BE2C (cell line): ENCODE results near the gene BATF.

Experiments used
- DNase-seq: peaks from one replicate; pipeline ENCODE4 v3.0.0-alpha.2; 2020
- H3K27me3 ChIP-seq: fragments of 250-450 bp; sonication (Bioruptor Pico); 2 replicates; pipeline ENCODE4 v1.5.1; 2020; ENCODE audit warnings: mild to moderate bottlenecking
- H3K36me3 ChIP-seq: fragments of 250-450 bp; sonication (Bioruptor Pico); 2 replicates; pipeline ENCODE4 v1.5.1; 2020; ENCODE audit warnings: mild to moderate bottlenecking
- H3K4me1 ChIP-seq: fragments of 250-450 bp; sonication (Bioruptor Pico); 2 replicates; pipeline ENCODE4 v1.5.1; 2020
- H3K4me3 ChIP-seq: 2 replicates; pipeline ENCODE4 v1.5.1; 2011; ENCODE audit warnings: low read depth, low read length
- H3K9me3 ChIP-seq: fragments of 250-450 bp; sonication (Bioruptor Pico); 2 replicates; pipeline ENCODE4 v1.5.1; 2020
- TF ChIP-seq, protein P1 (sequence below): IDR thresholded peaks from 2 replicates; pipeline ENCODE4 v1.5.1; 2012; ENCODE audit warnings: mild to moderate bottlenecking, low read depth, low read length

BATF gene

DNA sequence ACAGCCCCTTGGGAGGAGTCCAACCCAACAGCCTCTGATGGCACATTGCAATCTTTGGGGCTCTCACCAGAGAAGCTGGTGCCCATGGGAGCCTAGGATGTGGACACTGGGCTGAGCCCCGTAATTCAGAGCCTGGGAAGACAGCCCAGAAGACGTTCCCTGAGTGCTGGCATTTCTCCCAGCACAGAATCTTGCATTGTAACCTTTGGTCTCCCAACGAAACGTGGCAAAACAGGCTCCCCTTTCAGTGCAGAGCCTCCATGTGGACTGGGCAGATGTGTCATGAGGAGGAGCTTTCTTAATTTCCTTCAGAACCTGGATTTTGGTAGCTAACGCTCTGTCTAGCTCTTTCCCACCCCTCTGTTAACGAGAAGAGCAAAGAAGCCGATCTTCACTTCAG lies 26.3 kb downstream of the BATF start:
- no peak for DNase-seq
- Histone ChIP-seq H3K4me3 (no peak overlapping the region), H3K36me3 (no peaks in the 10 kb centered on the region), H3K4me1 (no peaks in the 10 kb centered on the region), H3K27me3 (no peaks in the 10 kb centered on the region), H3K9me3 (no peaks in the 10 kb centered on the region)
- TF ChIP-seq, protein P1, sequence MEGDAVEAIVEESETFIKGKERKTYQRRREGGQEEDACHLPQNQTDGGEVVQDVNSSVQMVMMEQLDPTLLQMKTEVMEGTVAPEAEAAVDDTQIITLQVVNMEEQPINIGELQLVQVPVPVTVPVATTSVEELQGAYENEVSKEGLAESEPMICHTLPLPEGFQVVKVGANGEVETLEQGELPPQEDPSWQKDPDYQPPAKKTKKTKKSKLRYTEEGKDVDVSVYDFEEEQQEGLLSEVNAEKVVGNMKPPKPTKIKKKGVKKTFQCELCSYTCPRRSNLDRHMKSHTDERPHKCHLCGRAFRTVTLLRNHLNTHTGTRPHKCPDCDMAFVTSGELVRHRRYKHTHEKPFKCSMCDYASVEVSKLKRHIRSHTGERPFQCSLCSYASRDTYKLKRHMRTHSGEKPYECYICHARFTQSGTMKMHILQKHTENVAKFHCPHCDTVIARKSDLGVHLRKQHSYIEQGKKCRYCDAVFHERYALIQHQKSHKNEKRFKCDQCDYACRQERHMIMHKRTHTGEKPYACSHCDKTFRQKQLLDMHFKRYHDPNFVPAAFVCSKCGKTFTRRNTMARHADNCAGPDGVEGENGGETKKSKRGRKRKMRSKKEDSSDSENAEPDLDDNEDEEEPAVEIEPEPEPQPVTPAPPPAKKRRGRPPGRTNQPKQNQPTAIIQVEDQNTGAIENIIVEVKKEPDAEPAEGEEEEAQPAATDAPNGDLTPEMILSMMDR, result no peak

DNA sequence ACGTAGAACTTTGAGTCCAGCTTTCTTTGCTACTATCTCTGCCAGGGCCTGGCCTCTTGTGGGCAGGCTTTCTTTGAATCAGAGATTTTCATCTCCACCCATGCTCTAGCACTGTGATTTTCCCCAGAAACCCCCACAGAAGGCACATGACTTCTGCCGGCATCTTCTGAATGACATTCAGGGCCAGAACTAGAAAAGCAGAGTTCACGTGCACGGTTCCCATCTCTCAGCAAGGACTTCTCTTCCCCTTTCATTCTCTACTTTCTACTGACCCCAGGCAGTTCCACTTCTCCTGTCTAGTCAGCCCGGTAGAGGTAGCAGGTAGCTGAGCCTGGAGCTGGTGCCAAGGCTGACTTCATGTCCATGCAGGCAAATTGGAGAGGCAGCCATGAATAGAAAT lies 26.9 kb downstream of the BATF start:
- Histone ChIP-seq H3K4me1 (no peaks in the 10 kb centered on the region), H3K9me3 (no peaks in the 10 kb centered on the region), H3K27me3 (no peaks in the 10 kb centered on the region), H3K36me3 (no peaks in the 10 kb centered on the region), H3K4me3 (no peak overlapping the region)
- DNase-seq, result no peak
- TF ChIP-seq, protein P1, result no peak

DNA sequence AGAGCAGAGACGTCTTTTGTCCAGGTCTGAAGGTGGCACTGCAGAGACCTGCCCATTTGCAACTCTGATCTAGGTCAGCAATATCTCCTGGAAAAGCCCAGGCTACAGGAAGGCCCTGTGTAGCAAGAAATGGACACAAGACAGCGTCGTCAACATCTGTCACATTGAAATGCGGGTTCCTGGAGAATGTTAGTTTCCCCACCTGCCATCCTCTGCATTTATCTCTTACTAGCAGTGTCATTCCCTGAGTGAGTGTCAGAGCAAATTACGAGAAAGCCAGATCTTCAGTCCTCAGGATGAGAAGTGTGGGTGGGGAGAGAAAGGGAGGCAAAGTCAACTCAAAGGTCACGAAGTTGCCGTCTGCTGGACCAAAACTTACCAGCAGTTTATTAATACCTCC lies 28.8 kb downstream of the BATF start:
- no peak for DNase-seq
- TF ChIP-seq, protein P1, result no peak
- Histone ChIP-seq H3K27me3 (no peaks in the 10 kb centered on the region), H3K9me3 (no peaks in the 10 kb centered on the region), H3K4me1 (no peaks in the 10 kb centered on the region), H3K36me3 (no peaks in the 10 kb centered on the region), H3K4me3 (no peak overlapping the region)

DNA sequence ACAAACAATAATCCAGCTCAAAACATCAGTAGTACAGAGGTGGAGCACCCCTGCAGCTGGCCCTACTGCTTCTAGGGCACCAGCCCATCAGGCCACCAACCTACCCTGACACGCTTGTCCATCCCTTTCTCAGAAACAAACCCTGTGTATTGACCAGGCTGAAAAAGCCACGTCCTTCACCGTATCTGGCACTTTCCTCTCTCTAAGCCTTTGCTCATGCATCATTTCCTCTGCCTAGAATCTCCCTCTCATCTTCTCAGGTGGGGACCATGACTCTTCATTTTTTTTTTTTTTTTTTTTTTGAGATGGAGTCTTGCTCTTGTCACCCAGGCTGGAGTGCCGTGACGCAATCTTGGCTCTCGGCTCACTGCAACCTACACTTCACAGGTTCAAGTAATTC lies 30.9 kb downstream of the BATF start:
- TF ChIP-seq, protein P1, result no peak
- Histone ChIP-seq H3K27me3 (no peaks in the 10 kb centered on the region), H3K9me3 (peaks cover 3% of the 10 kb centered on the region; the same call in 1 of the 2 replicates), H3K4me3 (no peak overlapping the region), H3K36me3 (no peaks in the 10 kb centered on the region), H3K4me1 (no peaks in the 10 kb centered on the region)
- DNase-seq, result no peak

DNA sequence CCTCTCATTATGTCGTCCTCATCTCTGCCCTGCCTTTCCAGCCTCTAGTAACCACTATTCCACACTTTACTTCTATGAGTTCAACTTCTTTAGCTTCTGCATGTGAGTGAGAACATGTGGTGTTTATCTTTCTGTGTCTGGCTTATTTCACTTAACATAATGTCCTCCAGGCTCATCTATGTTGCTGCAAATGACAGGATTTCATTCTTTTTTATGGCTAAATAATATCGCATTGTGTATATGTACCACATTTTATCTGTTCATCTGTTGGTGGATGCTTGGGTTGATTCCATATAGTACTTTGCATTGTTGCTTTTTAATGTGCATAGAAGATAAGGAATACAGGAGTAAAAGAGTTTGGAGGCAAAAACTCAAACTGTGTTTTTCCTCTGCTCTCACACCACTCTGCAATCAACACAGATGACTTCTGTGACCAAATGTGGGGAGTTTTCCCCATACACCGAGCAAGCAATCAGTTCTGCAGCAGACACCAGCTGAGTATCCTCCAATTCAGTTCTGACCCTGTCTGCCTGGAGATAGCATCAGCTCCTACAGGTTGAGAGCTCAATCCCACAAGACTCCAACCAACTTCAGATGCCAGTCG lies 31.6 kb downstream of the BATF start:
- Histone ChIP-seq H3K4me1 (peaks cover 3% of the 10 kb centered on the region; the same call in 1 of the 2 replicates), H3K9me3 (peaks cover 3% of the 10 kb centered on the region; the same call in 1 of the 2 replicates), H3K4me3 (no peak overlapping the region), H3K27me3 (no peaks in the 10 kb centered on the region), H3K36me3 (no peaks in the 10 kb centered on the region)
- DNase-seq, result no peak
- TF ChIP-seq, protein P1, result no peak

DNA sequence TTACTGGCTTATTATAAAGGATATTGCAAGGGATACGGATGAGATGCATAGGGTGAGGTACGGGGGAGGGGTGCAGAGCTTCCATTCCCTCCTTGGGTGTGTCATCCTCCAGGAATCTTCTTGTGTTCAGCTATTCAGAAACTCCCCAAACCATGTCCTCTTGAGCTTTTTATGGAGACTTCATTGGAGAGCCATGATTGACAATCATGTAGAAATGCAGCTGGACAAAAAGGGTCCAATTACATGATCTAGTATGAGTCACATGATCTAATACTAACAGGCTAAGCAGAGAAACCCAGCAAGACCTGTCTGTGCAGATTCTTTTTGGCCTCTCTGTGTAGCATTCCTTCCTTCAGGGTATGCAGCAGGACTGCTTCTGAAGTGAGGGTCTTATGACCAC lies 32.2 kb downstream of the BATF start:
- H3K36me3 ChIP-seq, result no peaks in the 10 kb centered on the region
- H3K9me3 ChIP-seq, result peaks cover 3% of the 10 kb centered on the region; the same call in 1 of the 2 replicates
- TF ChIP-seq, protein P1, result no peak
- DNase-seq, result no peak
- no peak overlapping the region for H3K4me3 ChIP-seq
- no peaks in the 10 kb centered on the region for H3K27me3 ChIP-seq
- H3K4me1 ChIP-seq, result peaks cover 3% of the 10 kb centered on the region; the same call in 1 of the 2 replicates
